Measurements from ENCODE around the gene ADCY3. TPM values are rescaled to one million over a fixed set of nuclear protein-coding genes. Genes with fewer than 3 reads are reported as not detected.

Gene ADCY3
- total RNA-seq, 1 donor from 2014 or later: 38.6 TPM

- H3K4me3 Mint-ChIP-seq: no peak overlapping the region
- DNase-seq (ENCODE audit: low spot score in 2 of 2, unreplicated experiment in 2 of 2): no peak
- H3K36me3 Mint-ChIP-seq: peaks cover 35% of the 10 kb centered on the region
- H3K27me3 Mint-ChIP-seq (ENCODE audit: low read depth): no peaks in the 10 kb centered on the region
- no peak overlapping the region for H3K27ac Mint-ChIP-seq
- TF ChIP-seq, protein P1, sequence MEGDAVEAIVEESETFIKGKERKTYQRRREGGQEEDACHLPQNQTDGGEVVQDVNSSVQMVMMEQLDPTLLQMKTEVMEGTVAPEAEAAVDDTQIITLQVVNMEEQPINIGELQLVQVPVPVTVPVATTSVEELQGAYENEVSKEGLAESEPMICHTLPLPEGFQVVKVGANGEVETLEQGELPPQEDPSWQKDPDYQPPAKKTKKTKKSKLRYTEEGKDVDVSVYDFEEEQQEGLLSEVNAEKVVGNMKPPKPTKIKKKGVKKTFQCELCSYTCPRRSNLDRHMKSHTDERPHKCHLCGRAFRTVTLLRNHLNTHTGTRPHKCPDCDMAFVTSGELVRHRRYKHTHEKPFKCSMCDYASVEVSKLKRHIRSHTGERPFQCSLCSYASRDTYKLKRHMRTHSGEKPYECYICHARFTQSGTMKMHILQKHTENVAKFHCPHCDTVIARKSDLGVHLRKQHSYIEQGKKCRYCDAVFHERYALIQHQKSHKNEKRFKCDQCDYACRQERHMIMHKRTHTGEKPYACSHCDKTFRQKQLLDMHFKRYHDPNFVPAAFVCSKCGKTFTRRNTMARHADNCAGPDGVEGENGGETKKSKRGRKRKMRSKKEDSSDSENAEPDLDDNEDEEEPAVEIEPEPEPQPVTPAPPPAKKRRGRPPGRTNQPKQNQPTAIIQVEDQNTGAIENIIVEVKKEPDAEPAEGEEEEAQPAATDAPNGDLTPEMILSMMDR (IDR thresholded peaks at IDR 0.05; ENCODE audit: unreplicated experiment): no peak
- H3K9me3 Mint-ChIP-seq: no peaks in the 10 kb centered on the region
- H3K4me1 Mint-ChIP-seq: peaks cover 3% of the 10 kb centered on the region
Measured at GRCh38 chr2:24820175-24820513, 99.9 kb downstream of the ADCY3 start.

GRCh38 chr2:24819442-24820174 is 100.4 kb downstream of the ADCY3 start:
- H3K4me3 Mint-ChIP-seq: no peak overlapping the region
- no peak overlapping the region for H3K27ac Mint-ChIP-seq
- TF ChIP-seq, protein P1 (IDR thresholded peaks at IDR 0.05; ENCODE audit: unreplicated experiment): no peak
- H3K36me3 Mint-ChIP-seq: peaks cover 35% of the 10 kb centered on the region
- DNase-seq (ENCODE audit: low spot score in 2 of 2, unreplicated experiment in 2 of 2): no peak
- peaks cover 3% of the 10 kb centered on the region for H3K4me1 Mint-ChIP-seq
- no peaks in the 10 kb centered on the region for H3K27me3 Mint-ChIP-seq (ENCODE audit: low read depth)
- no peaks in the 10 kb centered on the region for H3K9me3 Mint-ChIP-seq

- TF ChIP-seq, protein P1 (IDR thresholded peaks at IDR 0.05; ENCODE audit: unreplicated experiment): no peak
- no peaks in the 10 kb centered on the region for H3K9me3 Mint-ChIP-seq
- H3K27me3 Mint-ChIP-seq (ENCODE audit: low read depth): no peaks in the 10 kb centered on the region
- no peak overlapping the region for H3K27ac Mint-ChIP-seq
- peaks cover 3% of the 10 kb centered on the region for H3K4me1 Mint-ChIP-seq
- no peak overlapping the region for H3K4me3 Mint-ChIP-seq
- H3K36me3 Mint-ChIP-seq: peaks cover 35% of the 10 kb centered on the region
- DNase-seq (ENCODE audit: low spot score in 2 of 2, unreplicated experiment in 2 of 2): no peak
Measured at GRCh38 chr2:24818721-24819167, 101.3 kb downstream of the ADCY3 start.

DNA sequence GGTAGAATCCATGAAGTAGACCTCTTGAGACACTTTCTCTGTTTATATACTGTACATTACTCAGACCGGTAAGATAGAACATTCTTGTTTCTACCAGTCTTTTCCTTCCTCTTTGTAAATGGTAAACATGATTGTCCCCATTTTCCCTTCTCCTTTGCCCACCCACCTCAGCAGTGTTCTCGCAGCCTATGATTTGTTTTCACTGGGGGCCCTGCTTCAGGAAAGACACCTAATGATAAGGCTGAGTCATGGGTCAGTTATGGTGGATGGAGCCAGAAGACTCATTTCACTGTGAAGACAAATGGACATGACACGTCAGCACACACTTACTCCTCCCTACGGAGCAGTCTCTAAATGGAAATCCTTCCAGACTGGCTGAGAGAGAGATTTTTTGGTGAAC is 103.2 kb downstream of the ADCY3 start:
- Mint-ChIP-seq H3K27ac (peak overlapping the region; percentile 65), H3K27me3 (ENCODE audit: low read depth) (no peaks in the 10 kb centered on the region), H3K36me3 (peaks cover 38% of the 10 kb centered on the region), H3K4me1 (peaks cover 3% of the 10 kb centered on the region), H3K4me3 (no peak overlapping the region), H3K9me3 (no peaks in the 10 kb centered on the region)
- TF ChIP-seq, protein P1 (IDR thresholded peaks at IDR 0.05; ENCODE audit: unreplicated experiment): no peak
- DNase-seq (ENCODE audit: low spot score in 2 of 2, unreplicated experiment in 2 of 2): no peak

- Mint-ChIP-seq H3K4me1 (peaks cover 3% of the 10 kb centered on the region), H3K27me3 (ENCODE audit: low read depth) (no peaks in the 10 kb centered on the region), H3K9me3 (no peaks in the 10 kb centered on the region), H3K4me3 (no peak overlapping the region), H3K36me3 (peaks cover 38% of the 10 kb centered on the region), H3K27ac (no peak overlapping the region)
- DNase-seq (ENCODE audit: low spot score in 2 of 2, unreplicated experiment in 2 of 2): no peak
- TF ChIP-seq, protein P1 (IDR thresholded peaks at IDR 0.05; ENCODE audit: unreplicated experiment): no peak
Measured at GRCh38 chr2:24816404-24816803, 103.6 kb downstream of the ADCY3 start.
